ENCODE measurements around the gene OSBPL8.
"Not testable (repeated sequence)": the region's sequence is repeated elsewhere in the genome, so short reads cannot be mapped to it uniquely, and the experiment has no call there.

GRCh38 chr12:76511116-76511716 lies 48.4 kb downstream of the OSBPL8 start:
- not testable (repeated sequence) for TF ChIP-seq POLR2AphosphoS5 (IDR thresholded peaks at IDR 0.05; ENCODE audit: low read depth); EZH2 (IDR thresholded peaks at IDR 0.05; ENCODE audit: low read depth, unreplicated experiment); NANOG (IDR thresholded peaks at IDR 0.05; ENCODE audit: borderline replicate concordance); ZNF114 (CRISPR knock-in tag; IDR thresholded peaks at IDR 0.05); REST (IDR thresholded peaks at IDR 0.05; ENCODE audit: unreplicated experiment); EZH2phosphoT487 (IDR thresholded peaks at IDR 0.05; ENCODE audit: unreplicated experiment); JUNB (IDR thresholded peaks at IDR 0.05; ENCODE audit: unreplicated experiment); CREB1 (CRISPR knock-in tag; IDR thresholded peaks at IDR 0.05; ENCODE audit: low read depth); ZNF331 (CRISPR knock-in tag; IDR thresholded peaks at IDR 0.05; ENCODE audit: low read depth); STAT1 (IDR thresholded peaks at IDR 0.05; ENCODE audit: unreplicated experiment); ETS1 (IDR thresholded peaks at IDR 0.05)
- TF ChIP-seq, protein P1, sequence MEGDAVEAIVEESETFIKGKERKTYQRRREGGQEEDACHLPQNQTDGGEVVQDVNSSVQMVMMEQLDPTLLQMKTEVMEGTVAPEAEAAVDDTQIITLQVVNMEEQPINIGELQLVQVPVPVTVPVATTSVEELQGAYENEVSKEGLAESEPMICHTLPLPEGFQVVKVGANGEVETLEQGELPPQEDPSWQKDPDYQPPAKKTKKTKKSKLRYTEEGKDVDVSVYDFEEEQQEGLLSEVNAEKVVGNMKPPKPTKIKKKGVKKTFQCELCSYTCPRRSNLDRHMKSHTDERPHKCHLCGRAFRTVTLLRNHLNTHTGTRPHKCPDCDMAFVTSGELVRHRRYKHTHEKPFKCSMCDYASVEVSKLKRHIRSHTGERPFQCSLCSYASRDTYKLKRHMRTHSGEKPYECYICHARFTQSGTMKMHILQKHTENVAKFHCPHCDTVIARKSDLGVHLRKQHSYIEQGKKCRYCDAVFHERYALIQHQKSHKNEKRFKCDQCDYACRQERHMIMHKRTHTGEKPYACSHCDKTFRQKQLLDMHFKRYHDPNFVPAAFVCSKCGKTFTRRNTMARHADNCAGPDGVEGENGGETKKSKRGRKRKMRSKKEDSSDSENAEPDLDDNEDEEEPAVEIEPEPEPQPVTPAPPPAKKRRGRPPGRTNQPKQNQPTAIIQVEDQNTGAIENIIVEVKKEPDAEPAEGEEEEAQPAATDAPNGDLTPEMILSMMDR (conservative IDR thresholded peaks at IDR 0.05; ENCODE audit: low read depth in 2 of 2): not testable (repeated sequence)
- TF ChIP-seq, protein P2, sequence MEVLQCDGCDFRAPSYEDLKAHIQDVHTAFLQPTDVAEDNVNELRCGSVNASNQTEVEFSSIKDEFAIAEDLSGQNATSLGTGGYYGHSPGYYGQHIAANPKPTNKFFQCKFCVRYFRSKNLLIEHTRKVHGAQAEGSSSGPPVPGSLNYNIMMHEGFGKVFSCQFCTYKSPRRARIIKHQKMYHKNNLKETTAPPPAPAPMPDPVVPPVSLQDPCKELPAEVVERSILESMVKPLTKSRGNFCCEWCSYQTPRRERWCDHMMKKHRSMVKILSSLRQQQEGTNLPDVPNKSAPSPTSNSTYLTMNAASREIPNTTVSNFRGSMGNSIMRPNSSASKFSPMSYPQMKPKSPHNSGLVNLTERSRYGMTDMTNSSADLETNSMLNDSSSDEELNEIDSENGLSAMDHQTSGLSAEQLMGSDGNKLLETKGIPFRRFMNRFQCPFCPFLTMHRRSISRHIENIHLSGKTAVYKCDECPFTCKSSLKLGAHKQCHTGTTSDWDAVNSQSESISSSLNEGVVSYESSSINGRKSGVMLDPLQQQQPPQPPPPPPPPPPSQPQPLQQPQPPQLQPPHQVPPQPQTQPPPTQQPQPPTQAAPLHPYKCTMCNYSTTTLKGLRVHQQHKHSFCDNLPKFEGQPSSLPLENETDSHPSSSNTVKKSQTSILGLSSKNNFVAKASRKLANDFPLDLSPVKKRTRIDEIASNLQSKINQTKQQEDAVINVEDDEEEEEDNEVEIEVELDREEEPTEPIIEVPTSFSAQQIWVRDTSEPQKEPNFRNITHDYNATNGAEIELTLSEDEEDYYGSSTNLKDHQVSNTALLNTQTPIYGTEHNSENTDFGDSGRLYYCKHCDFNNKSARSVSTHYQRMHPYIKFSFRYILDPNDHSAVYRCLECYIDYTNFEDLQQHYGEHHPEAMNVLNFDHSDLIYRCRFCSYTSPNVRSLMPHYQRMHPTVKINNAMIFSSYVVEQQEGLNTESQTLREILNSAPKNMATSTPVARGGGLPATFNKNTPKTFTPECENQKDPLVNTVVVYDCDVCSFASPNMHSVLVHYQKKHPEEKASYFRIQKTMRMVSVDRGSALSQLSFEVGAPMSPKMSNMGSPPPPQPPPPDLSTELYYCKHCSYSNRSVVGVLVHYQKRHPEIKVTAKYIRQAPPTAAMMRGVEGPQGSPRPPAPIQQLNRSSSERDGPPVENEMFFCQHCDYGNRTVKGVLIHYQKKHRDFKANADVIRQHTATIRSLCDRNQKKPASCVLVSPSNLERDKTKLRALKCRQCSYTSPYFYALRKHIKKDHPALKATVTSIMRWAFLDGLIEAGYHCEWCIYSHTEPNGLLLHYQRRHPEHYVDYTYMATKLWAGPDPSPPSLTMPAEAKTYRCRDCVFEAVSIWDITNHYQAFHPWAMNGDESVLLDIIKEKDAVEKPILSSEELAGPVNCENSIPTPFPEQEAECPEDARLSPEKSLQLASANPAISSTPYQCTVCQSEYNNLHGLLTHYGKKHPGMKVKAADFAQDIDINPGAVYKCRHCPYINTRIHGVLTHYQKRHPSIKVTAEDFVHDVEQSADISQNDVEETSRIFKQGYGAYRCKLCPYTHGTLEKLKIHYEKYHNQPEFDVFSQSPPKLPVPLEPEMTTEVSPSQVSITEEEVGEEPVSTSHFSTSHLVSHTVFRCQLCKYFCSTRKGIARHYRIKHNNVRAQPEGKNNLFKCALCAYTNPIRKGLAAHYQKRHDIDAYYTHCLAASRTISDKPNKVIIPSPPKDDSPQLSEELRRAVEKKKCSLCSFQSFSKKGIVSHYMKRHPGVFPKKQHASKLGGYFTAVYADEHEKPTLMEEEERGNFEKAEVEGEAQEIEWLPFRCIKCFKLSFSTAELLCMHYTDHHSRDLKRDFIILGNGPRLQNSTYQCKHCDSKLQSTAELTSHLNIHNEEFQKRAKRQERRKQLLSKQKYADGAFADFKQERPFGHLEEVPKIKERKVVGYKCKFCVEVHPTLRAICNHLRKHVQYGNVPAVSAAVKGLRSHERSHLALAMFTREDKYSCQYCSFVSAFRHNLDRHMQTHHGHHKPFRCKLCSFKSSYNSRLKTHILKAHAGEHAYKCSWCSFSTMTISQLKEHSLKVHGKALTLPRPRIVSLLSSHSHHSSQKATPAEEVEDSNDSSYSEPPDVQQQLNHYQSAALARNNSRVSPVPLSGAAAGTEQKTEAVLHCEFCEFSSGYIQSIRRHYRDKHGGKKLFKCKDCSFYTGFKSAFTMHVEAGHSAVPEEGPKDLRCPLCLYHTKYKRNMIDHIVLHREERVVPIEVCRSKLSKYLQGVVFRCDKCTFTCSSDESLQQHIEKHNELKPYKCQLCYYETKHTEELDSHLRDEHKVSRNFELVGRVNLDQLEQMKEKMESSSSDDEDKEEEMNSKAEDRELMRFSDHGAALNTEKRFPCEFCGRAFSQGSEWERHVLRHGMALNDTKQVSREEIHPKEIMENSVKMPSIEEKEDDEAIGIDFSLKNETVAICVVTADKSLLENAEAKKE (CRISPR knock-in tag; IDR thresholded peaks at IDR 0.05): not testable (repeated sequence)

Measured in GM23338 (cell line).